Thyroid gland (tissue), 4 donors: ENCODE results near the gene SHISA5.

ENCODE experiments used
- POLR2A ChIP-seq, 2 donors: fragments of 450-650 bp; IDR thresholded peaks; one replicate each; pipeline ENCODE4 v1.6.1; 2017; ENCODE audit warnings: antibody characterized with exemption in 2 of 2, mild to moderate bottlenecking in 2 of 2, moderate library complexity in 1 of 2
- TF ChIP-seq, protein P1 (sequence below), 6 experiments: fragments of 200-600 bp in 3 of 6; fragments of 450-650 bp in 3 of 6; sonication (generic) in 3 of 6; IDR thresholded peaks; one replicate each; pipeline ENCODE4 v1.5.1; 2016 to 2019; ENCODE audit warnings: antibody characterized with exemption in 6 of 6, mild to moderate bottlenecking in 2 of 6, inconsistent platforms in 1 of 6, moderate library complexity in 1 of 6

DNA sequence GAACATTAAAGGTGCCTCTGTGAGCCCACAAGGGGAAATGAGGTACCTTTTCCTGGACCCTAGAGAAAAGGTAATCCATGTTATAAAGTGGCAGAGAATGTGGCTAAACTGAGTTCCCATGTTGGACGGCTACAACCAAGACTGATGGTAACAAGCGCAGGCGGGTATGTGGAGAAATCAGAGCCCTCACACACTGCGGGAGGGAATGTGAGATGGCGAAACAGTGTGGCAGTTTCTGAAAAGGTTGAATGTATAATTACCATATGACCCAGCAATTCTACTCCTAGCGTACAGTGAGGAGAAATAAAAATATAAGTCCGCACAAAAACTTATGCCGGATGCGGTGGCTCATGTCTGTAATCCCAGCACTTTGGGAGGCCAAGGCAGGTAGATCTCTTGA, 24.1 kb upstream of the SHISA5 start:
- TF ChIP-seq, protein P1, sequence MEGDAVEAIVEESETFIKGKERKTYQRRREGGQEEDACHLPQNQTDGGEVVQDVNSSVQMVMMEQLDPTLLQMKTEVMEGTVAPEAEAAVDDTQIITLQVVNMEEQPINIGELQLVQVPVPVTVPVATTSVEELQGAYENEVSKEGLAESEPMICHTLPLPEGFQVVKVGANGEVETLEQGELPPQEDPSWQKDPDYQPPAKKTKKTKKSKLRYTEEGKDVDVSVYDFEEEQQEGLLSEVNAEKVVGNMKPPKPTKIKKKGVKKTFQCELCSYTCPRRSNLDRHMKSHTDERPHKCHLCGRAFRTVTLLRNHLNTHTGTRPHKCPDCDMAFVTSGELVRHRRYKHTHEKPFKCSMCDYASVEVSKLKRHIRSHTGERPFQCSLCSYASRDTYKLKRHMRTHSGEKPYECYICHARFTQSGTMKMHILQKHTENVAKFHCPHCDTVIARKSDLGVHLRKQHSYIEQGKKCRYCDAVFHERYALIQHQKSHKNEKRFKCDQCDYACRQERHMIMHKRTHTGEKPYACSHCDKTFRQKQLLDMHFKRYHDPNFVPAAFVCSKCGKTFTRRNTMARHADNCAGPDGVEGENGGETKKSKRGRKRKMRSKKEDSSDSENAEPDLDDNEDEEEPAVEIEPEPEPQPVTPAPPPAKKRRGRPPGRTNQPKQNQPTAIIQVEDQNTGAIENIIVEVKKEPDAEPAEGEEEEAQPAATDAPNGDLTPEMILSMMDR (IDR thresholded peaks at IDR 0.05), result no peak
- no peak for TF ChIP-seq POLR2A (IDR thresholded peaks at IDR 0.05)
